SK-N-SH treated with all-trans-retinoic acid at 6 μM for 48 hours (cell line): Measurements from ENCODE around the gene TECR.

Experiments
- ARNTL ChIP-seq: fragments of 450-650 bp; formaldehyde crosslinking; IDR thresholded peaks from 2 replicates; pipeline ENCODE4 v1.5.0; 2020; ENCODE audit warnings: low read depth, mild to moderate bottlenecking, moderate library complexity, borderline replicate concordance
- CSDC2 ChIP-seq: fragments of 250-450 bp; sonication (Bioruptor Pico); IDR thresholded peaks from 2 replicates; pipeline ENCODE4 v1.5.0; 2020; ENCODE audit warnings: mild to moderate bottlenecking, moderate library complexity
- ISL1 ChIP-seq: fragments of 250-450 bp; sonication (Bioruptor Pico); IDR thresholded peaks from 2 replicates; pipeline ENCODE4 v2.1.2; 2022; ENCODE audit warnings: mild to moderate bottlenecking, moderate library complexity
- ZFP3 ChIP-seq: fragments of 250-450 bp; sonication (Bioruptor Pico); IDR thresholded peaks from 2 replicates; pipeline ENCODE4 v1.5.0; 2020; ENCODE audit warnings: mild to moderate bottlenecking, moderate library complexity
- ZFP30 ChIP-seq: fragments of 450-650 bp; formaldehyde crosslinking; IDR thresholded peaks from 2 replicates; pipeline ENCODE4 v1.5.0; 2022; ENCODE audit warnings: mild to moderate bottlenecking, moderate library complexity
- TF ChIP-seq, protein P1 (sequence below): fragments of 250-450 bp; sonication (Bioruptor Pico); IDR thresholded peaks from 2 replicates; pipeline ENCODE4 v1.5.0; 2020; ENCODE audit warnings: mild to moderate bottlenecking, moderate library complexity
- TF ChIP-seq, protein P2 (sequence below): fragments of 250-450 bp; sonication (Bioruptor Pico); IDR thresholded peaks from 2 replicates; pipeline ENCODE4 v1.8.0; 2020; ENCODE audit warnings: mild to moderate bottlenecking, moderate library complexity, borderline replicate concordance

DNA sequence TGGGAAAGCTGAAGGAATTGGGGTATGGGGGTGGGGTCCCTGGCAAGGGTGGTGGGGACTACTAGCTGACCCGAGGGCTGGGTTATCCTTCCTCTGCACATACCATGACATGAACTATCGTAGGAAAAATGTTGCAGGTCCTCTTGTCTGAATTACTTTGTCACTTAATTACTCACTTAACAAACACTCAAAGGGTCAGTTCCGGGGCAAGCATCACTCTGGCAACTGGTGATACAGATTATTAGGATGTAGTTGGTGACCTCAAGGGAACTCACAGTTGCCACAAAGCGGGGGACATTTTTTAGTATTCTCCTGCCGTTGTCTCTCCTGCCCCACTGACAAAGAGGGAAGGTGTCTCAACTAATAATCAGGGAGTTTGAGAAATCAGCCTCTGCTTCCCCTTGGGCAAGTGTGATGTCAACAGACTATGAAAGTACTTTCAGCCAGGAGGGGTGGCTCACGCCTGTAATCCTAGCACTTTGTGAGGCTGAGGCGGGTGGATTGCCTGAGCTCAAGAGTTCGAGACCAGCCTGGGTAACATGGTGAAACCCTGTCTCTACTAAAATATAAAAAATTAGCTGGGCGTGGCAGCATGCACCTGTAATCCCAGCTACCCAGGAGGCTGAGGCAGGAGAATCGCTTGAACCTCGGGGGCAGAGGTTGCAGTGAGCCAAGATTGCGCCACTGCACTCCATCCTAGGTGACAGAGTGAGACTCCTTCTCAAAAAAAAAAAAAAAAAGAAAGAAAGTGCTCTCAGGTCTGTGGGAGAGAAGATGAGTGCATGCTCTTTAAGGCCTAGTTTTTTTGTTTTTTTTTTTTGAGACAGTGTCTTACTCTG is 21.5 kb upstream of the TECR start:
- no peak for TF ChIP-seq ISL1 (CRISPR knock-in tag)
- TF ChIP-seq, protein P1, sequence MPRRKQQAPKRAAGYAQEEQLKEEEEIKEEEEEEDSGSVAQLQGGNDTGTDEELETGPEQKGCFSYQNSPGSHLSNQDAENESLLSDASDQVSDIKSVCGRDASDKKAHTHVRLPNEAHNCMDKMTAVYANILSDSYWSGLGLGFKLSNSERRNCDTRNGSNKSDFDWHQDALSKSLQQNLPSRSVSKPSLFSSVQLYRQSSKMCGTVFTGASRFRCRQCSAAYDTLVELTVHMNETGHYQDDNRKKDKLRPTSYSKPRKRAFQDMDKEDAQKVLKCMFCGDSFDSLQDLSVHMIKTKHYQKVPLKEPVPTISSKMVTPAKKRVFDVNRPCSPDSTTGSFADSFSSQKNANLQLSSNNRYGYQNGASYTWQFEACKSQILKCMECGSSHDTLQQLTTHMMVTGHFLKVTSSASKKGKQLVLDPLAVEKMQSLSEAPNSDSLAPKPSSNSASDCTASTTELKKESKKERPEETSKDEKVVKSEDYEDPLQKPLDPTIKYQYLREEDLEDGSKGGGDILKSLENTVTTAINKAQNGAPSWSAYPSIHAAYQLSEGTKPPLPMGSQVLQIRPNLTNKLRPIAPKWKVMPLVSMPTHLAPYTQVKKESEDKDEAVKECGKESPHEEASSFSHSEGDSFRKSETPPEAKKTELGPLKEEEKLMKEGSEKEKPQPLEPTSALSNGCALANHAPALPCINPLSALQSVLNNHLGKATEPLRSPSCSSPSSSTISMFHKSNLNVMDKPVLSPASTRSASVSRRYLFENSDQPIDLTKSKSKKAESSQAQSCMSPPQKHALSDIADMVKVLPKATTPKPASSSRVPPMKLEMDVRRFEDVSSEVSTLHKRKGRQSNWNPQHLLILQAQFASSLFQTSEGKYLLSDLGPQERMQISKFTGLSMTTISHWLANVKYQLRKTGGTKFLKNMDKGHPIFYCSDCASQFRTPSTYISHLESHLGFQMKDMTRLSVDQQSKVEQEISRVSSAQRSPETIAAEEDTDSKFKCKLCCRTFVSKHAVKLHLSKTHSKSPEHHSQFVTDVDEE (CRISPR knock-in tag), result no peak
- TF ChIP-seq CSDC2 (CRISPR knock-in tag), result no peak
- no peak for TF ChIP-seq ZFP3 (CRISPR knock-in tag)
- TF ChIP-seq, protein P2, sequence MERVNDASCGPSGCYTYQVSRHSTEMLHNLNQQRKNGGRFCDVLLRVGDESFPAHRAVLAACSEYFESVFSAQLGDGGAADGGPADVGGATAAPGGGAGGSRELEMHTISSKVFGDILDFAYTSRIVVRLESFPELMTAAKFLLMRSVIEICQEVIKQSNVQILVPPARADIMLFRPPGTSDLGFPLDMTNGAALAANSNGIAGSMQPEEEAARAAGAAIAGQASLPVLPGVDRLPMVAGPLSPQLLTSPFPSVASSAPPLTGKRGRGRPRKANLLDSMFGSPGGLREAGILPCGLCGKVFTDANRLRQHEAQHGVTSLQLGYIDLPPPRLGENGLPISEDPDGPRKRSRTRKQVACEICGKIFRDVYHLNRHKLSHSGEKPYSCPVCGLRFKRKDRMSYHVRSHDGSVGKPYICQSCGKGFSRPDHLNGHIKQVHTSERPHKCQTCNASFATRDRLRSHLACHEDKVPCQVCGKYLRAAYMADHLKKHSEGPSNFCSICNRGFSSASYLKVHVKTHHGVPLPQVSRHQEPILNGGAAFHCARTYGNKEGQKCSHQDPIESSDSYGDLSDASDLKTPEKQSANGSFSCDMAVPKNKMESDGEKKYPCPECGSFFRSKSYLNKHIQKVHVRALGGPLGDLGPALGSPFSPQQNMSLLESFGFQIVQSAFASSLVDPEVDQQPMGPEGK (CRISPR knock-in tag), result no peak
- no peak for TF ChIP-seq ARNTL (CRISPR knock-in tag)
- no peak for TF ChIP-seq ZFP30
